Hepatocyte (in vitro differentiated cells): ENCODE measurements around the gene PTPN13. TPM values are rescaled to one million over a fixed set of nuclear protein-coding genes. Genes with fewer than 3 reads are reported as not detected.

Experiments used
- DNase-seq: peaks from one replicate; pipeline ENCODE4 v3.0.0-alpha.2; 2016; ENCODE audit warnings: low spot score
- H2AFZ ChIP-seq: fragments of 200-600 bp; sonication (generic); 2 replicates; pipeline ENCODE4 v1.6.0; 2016; ENCODE audit warnings: antibody characterized with exemption, mild to moderate bottlenecking
- H3K27ac ChIP-seq: fragments of 200-600 bp; sonication (generic); 2 replicates; pipeline ENCODE4 v1.5.1; 2016; ENCODE audit warnings: mild to moderate bottlenecking
- H3K27me3 ChIP-seq: fragments of 200-600 bp; sonication (generic); 2 replicates; pipeline ENCODE4 v1.6.1; 2016
- H3K36me3 ChIP-seq: fragments of 200-600 bp; sonication (generic); replicated peaks from 2 replicates; pipeline ENCODE4 v1.5.1; 2016; ENCODE audit warnings: low read depth; ENCODE audit not compliant: insufficient read depth
- H3K4me1 ChIP-seq: fragments of 200-600 bp; sonication (generic); 2 replicates; pipeline ENCODE4 v1.5.1; 2016; ENCODE audit warnings: mild to moderate bottlenecking, moderate library complexity; ENCODE audit not compliant: insufficient read depth
- H3K4me2 ChIP-seq: fragments of 200-600 bp; sonication (generic); 2 replicates; pipeline ENCODE4 v1.6.0; 2016
- H3K4me3 ChIP-seq: fragments of 200-600 bp; sonication (generic); 2 replicates; pipeline ENCODE4 v1.5.1; 2016; ENCODE audit warnings: mild to moderate bottlenecking
- H3K79me2 ChIP-seq: fragments of 200-600 bp; sonication (generic); 2 replicates; pipeline ENCODE4 v1.6.0; 2017; ENCODE audit warnings: mild to moderate bottlenecking
- H3K9me2 ChIP-seq: fragments of 200-600 bp; sonication (generic); replicated peaks from 2 replicates; pipeline ENCODE4 v1.6.0; 2017; ENCODE audit warnings: mild to moderate bottlenecking; ENCODE audit not compliant: insufficient read depth
- H3K9me3 ChIP-seq: fragments of 200-600 bp; sonication (generic); 2 replicates; pipeline ENCODE4 v1.5.1; 2016; ENCODE audit warnings: low read depth, mild to moderate bottlenecking
- H4K20me1 ChIP-seq: fragments of 200-600 bp; sonication (generic); 2 replicates; pipeline ENCODE4 v1.6.0; 2016; ENCODE audit warnings: mild to moderate bottlenecking; ENCODE audit not compliant: insufficient read depth, poor library complexity, severe bottlenecking
- EZH2 ChIP-seq: fragments of 200-600 bp; sonication (generic); IDR thresholded peaks from 2 replicates; pipeline ENCODE4 v1.6.1; 2016; ENCODE audit warnings: antibody characterized with exemption, mild to moderate bottlenecking, borderline replicate concordance
- EZH2phosphoT487 ChIP-seq: fragments of 200-600 bp; sonication (generic); IDR thresholded peaks from one replicate; pipeline ENCODE4 v1.6.1; 2018; ENCODE audit warnings: antibody characterized with exemption, mild to moderate bottlenecking, low read depth, moderate library complexity; ENCODE audit not compliant: unreplicated experiment, severe bottlenecking
- WGBS: methylation state at CpG from one replicate; pipeline ENCODE4 v1.1.6; 2016; ENCODE audit warnings: low lambda C conversion rate; ENCODE audit errors: missing lambda C conversion rate; 5-methylcytosine and 5-hydroxymethylcytosine counted together
- polyA plus RNA-seq: library from polyadenylated mRNA; unstranded; fragments of >200 nt; fragmentation: Nextera tagmentation; extraction: Ambion mirVana; gene quantifications from 2 replicates; pipeline ENCODE4 v1.2.1, GENCODE V29; 2016
- total RNA-seq: library from RNA; depleted of rRNA; stranded (reverse); fragments of >200 nt; gene quantifications from 2 replicates; pipeline ENCODE4 v1.2.3, GENCODE V29; 2014
- TF ChIP-seq, protein P1 (sequence below): fragments of 200-600 bp; sonication (generic); IDR thresholded peaks from 2 replicates; pipeline ENCODE4 v1.5.1; 2016; ENCODE audit warnings: antibody characterized with exemption, mild to moderate bottlenecking; ENCODE audit not compliant: poor library complexity

PTPN13 gene
- total and polyA plus RNA-seq, 2 experiments from 2014 or later, result 12.6 to 52.8 TPM

- H3K79me2 ChIP-seq, result no peaks in the 10 kb centered on the region
- no peaks in the 10 kb centered on the region for H3K9me2 ChIP-seq
- H3K4me1 ChIP-seq, result peaks cover 20% of the 10 kb centered on the region
- no peaks in the 10 kb centered on the region for H3K36me3 ChIP-seq
- no peak for DNase-seq
- 94% methylated on average over 1 of the region's 1 CpG for WGBS
- no peaks in the 10 kb centered on the region for H4K20me1 ChIP-seq
- peaks cover 6% of the 10 kb centered on the region for H3K9me3 ChIP-seq
- no peaks in the 10 kb centered on the region for H3K27me3 ChIP-seq
- H3K4me3 ChIP-seq, result no peak overlapping the region
- H3K27ac ChIP-seq, result peak overlapping the region; percentile 77
- TF ChIP-seq, protein P1, sequence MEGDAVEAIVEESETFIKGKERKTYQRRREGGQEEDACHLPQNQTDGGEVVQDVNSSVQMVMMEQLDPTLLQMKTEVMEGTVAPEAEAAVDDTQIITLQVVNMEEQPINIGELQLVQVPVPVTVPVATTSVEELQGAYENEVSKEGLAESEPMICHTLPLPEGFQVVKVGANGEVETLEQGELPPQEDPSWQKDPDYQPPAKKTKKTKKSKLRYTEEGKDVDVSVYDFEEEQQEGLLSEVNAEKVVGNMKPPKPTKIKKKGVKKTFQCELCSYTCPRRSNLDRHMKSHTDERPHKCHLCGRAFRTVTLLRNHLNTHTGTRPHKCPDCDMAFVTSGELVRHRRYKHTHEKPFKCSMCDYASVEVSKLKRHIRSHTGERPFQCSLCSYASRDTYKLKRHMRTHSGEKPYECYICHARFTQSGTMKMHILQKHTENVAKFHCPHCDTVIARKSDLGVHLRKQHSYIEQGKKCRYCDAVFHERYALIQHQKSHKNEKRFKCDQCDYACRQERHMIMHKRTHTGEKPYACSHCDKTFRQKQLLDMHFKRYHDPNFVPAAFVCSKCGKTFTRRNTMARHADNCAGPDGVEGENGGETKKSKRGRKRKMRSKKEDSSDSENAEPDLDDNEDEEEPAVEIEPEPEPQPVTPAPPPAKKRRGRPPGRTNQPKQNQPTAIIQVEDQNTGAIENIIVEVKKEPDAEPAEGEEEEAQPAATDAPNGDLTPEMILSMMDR, result no peak
- no peak for TF ChIP-seq EZH2
- TF ChIP-seq EZH2phosphoT487, result no peak
- no peak overlapping the region for H3K4me2 ChIP-seq
- H2AFZ ChIP-seq, result no peak overlapping the region
Observed at GRCh38 chr4:86815653-86816052, 221.5 kb downstream of the PTPN13 start.

DNA sequence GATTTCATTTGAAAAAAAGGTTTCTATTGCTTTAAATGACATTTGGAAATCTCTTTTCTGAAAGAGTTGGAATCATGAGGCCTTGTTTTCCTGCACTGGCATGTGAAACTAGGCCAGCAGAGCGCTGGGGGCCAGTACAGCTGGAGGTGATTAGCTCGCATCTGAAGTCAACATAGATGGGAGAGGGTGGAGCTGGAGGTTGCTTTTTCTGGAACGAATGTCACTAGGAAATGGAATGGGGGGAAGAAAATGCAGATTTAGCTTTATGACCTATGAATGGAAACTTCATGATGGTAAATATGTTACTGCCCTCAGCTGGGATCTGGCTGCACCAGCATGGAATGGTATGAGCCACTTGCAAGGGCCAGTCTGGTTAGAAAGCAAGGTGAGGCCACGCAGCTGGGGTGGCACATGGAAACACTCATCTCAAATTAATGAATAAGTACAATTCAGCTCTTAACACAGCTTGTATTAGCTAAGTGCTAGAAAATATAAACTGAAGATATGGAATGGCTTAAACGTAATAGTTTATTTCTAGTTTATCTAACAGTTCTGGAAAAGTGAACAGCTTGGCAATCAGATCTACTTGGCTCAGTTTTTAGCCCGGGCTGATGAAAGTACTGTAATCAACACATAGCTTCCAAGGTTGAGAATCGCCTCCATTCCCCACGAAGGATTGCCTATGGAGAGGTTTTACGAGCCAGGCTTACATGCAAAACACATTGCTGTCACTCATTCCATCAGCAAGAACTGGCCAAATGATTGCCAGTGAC is 222.6 kb downstream of the PTPN13 start:
- no peaks in the 10 kb centered on the region for H3K27me3 ChIP-seq
- H2AFZ ChIP-seq, result no peak overlapping the region
- H4K20me1 ChIP-seq, result no peaks in the 10 kb centered on the region
- peak; percentile 41 for DNase-seq
- no peak overlapping the region for H3K4me3 ChIP-seq
- no peak overlapping the region for H3K4me2 ChIP-seq
- H3K9me3 ChIP-seq, result peaks cover 6% of the 10 kb centered on the region
- peaks cover 20% of the 10 kb centered on the region for H3K4me1 ChIP-seq
- no peaks in the 10 kb centered on the region for H3K9me2 ChIP-seq
- H3K79me2 ChIP-seq, result no peaks in the 10 kb centered on the region
- peak overlapping the region; percentile 77 for H3K27ac ChIP-seq
- TF ChIP-seq EZH2phosphoT487 (no peak), EZH2 (no peak)
- TF ChIP-seq, protein P1, result no peak
- whole genome bisulfite sequencing, result 63% methylated on average over 9 of the region's 9 CpGs
- H3K36me3 ChIP-seq, result no peaks in the 10 kb centered on the region

GRCh38 chr4:86818211-86818610 is 224.1 kb downstream of the PTPN13 start:
- no peak overlapping the region for H3K4me3 ChIP-seq
- peaks cover 6% of the 10 kb centered on the region for H3K9me3 ChIP-seq
- no peaks in the 10 kb centered on the region for H4K20me1 ChIP-seq
- no peaks in the 10 kb centered on the region for H3K36me3 ChIP-seq
- DNase-seq, result no peak
- TF ChIP-seq EZH2 (no peak), EZH2phosphoT487 (no peak)
- TF ChIP-seq, protein P1, result no peak
- H3K79me2 ChIP-seq, result no peaks in the 10 kb centered on the region
- 74% methylated on average over 2 of the region's 2 CpGs for WGBS
- H2AFZ ChIP-seq, result no peak overlapping the region
- H3K9me2 ChIP-seq, result no peaks in the 10 kb centered on the region
- no peaks in the 10 kb centered on the region for H3K27me3 ChIP-seq
- peak overlapping the region; percentile 44 for H3K4me2 ChIP-seq
- peak overlapping the region; percentile 72 for H3K27ac ChIP-seq
- peaks cover 20% of the 10 kb centered on the region for H3K4me1 ChIP-seq
